ENCODE measurements around the gene SH2D2A.

Gene SH2D2A

DNA sequence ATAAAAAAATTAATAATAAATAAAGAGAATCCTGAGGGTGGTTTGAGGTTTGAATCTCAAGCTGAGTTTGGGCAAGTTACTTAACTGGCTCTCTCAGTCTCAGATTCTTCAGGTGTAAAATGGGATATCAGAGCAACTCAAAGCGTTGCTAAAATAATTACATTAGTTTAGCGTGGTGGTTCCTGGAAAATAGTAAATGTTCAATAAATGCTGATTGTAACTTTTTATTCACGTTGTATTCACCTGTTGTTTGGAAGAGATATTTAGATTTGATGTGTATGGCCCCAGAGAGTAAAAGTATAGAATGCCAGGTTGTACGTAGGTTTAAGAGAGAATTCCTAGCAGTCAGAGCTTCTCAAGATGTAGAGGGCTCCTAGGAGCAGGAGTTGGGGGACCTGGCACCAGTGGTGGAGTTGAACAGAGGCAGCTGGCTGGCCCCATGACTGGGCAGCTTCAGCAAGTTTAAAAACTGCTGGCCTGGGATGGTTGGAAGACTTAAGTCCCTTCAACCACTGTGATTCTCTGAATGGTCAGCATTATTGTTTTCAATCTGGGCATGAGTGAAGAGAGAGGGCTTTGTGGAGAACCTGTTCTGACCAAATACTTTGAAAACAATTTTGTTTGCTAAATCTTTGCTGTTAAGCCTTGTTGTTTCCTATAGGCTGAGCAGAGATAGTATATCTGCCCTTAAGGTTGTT is 26.9 kb downstream of the SH2D2A start:
- DNase-seq (ENCODE audit: low spot score), result no peak
- TF ChIP-seq, protein P1, sequence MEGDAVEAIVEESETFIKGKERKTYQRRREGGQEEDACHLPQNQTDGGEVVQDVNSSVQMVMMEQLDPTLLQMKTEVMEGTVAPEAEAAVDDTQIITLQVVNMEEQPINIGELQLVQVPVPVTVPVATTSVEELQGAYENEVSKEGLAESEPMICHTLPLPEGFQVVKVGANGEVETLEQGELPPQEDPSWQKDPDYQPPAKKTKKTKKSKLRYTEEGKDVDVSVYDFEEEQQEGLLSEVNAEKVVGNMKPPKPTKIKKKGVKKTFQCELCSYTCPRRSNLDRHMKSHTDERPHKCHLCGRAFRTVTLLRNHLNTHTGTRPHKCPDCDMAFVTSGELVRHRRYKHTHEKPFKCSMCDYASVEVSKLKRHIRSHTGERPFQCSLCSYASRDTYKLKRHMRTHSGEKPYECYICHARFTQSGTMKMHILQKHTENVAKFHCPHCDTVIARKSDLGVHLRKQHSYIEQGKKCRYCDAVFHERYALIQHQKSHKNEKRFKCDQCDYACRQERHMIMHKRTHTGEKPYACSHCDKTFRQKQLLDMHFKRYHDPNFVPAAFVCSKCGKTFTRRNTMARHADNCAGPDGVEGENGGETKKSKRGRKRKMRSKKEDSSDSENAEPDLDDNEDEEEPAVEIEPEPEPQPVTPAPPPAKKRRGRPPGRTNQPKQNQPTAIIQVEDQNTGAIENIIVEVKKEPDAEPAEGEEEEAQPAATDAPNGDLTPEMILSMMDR (IDR thresholded peaks at IDR 0.05; ENCODE audit: extremely low read depth, missing control alignments), result no peak

DNA sequence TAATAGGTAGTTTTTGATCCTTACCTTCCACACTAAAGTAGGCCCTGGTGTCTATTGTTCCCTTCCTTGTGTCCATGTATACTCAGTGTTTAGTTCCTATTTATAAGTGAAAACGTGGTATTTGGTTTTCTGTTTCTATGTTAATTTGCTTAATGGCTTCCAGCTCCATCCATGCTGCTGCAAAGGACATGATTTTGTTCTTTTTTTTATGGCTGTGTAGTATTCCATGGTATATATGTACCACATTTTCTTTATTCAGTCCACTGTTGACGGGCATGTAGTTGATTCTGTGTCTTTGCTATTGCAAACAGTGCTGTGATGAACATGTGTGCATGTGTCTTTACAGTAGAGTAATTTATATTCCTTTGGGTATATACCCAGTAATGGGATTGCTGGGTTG is 28.5 kb downstream of the SH2D2A start:
- DNase-seq (ENCODE audit: low spot score), result no peak
- TF ChIP-seq, protein P1 (IDR thresholded peaks at IDR 0.05; ENCODE audit: extremely low read depth, missing control alignments), result no peak

DNA sequence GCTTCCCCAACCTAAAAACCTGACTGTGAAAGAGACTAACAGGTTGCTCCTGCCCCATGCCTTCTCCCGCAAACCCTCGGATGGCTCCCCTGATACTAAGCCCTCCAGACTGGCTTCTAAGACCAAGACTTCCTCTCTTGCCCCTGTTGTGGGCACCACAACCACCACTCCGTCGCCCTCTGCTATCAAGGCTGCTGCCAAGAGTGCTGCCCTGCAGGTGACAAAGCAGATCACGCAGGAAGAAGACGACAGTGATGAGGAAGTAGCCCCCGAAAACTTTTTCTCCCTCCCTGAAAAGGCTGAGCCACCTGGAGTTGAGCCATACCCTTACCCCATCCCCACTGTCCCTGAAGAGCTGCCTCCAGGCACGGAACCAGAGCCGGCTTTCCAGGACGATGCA is 30.0 kb downstream of the SH2D2A start:
- TF ChIP-seq, protein P1 (IDR thresholded peaks at IDR 0.05; ENCODE audit: extremely low read depth, missing control alignments), result no peak
- no peak for DNase-seq (ENCODE audit: low spot score)

DNA sequence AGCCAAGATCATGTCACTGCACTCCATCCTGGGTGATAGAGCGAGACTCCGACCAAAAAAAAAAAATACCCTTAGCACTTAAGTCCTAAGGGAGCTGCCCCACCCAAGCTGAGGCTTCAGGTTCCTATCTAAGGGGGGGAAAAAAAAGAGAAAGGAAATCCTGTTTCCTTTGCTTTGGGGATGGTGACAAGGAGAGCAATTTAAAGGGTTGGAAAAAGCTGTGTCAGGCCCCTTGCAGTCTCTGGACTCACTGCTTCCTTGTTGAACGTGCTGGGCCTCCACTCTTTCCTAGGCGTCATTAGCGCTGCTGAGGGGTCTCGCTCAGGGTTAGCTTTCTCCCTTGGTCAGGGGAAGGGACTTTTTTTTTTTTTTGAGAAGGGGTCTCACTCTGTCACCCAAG is 31.2 kb downstream of the SH2D2A start:
- DNase-seq (ENCODE audit: low spot score), result no peak
- TF ChIP-seq, protein P1 (IDR thresholded peaks at IDR 0.05; ENCODE audit: extremely low read depth, missing control alignments), result no peak

DNA sequence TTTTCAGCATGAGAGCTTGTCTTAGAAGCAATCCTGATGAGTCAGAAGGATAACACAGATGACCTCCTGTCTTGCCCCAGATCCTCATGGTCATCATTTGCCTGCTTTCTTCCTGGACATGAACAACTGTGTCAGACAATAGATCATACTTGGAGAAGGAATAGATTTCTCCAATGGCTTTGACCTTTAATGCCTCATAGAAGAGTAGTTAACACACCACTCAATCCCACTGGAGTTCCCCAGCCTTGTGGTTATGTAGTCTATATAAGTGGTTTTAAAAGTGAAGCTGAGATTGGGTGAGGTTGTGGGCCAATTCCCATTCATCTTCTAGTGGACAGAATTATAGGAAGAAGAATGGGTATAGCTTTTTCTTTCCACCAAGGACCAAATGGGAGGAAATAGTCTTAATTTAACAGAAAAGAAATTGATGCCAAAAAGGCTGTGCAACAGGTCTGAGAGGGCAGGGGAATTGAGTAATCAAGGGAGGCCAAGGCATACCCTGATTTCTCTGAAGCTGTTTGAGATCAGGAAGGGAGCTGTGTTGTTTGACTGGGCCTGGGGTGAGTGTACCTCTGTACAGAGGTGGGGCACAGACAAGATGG is 35.0 kb downstream of the SH2D2A start:
- TF ChIP-seq, protein P1 (IDR thresholded peaks at IDR 0.05; ENCODE audit: extremely low read depth, missing control alignments), result no peak
- DNase-seq (ENCODE audit: low spot score), result no peak

DNA sequence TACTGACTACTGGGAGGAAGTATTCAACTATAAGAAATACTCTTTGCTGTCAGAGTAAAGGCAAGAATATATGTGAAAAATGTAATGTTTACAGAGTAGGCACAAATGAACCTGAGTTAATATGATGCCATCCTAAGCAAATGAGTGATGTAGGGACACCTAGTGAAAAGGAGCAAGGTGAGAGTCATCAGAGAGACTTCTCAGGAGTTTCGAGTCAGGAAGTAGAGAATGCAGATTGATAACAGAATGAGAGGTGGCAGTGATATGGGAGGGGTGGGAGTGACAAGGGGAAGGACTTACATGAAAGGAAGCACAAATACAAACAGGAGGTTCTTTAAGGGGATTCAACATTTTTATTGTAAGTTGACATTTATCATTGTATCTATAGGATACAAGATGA is 39.1 kb downstream of the SH2D2A start:
- TF ChIP-seq, protein P1 (IDR thresholded peaks at IDR 0.05; ENCODE audit: extremely low read depth, missing control alignments), result no peak
- DNase-seq (ENCODE audit: low spot score), result no peak

DNA sequence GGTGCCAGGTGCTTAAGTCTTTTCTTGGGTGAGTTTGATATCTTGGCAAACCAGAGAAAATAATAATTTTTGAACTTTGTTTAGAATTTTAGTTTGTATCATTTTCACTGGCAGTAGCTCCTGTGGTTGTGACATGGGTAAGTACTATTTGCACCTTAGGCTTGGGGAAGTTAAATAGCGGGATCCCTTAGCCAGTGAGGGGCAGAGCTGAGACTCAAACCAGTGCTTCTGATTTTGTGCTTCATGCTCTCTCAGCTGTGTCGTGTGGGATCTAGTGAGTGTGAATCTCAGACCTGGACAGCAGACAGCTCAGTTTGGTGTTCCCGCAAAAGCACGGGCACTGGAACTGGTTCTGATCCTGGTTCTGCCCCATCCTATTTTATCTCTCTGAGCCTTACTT is 39.7 kb downstream of the SH2D2A start:
- TF ChIP-seq, protein P1 (IDR thresholded peaks at IDR 0.05; ENCODE audit: extremely low read depth, missing control alignments), result no peak
- no peak for DNase-seq (ENCODE audit: low spot score)
